GM12878 (cell line): ENCODE results near the gene ANK3. TPM values are rescaled to one million over a fixed set of nuclear protein-coding genes. Genes with fewer than 3 reads are reported as not detected.

Source experiments
- ATAC-seq: fragments of 200-7000 bp; cut with Tn5 transposase; 3 replicates; pipeline ENCODE4 v1.9.1; 2020; ENCODE audit warnings: mild to moderate bottlenecking, moderate library complexity
- BruUV-seq: library from RNA; stranded (reverse); fragments of 400-500 nt; replicated peaks from 2 replicates; lab custom pipeline; 2021; lab: Mats Ljungman, UMichigan
- CTCF ChIA-PET: fragments of 300-600 bp; sonication (Branson Sonifier 250); formaldehyde crosslinking; extraction: SDS; loops from one replicate; lab custom pipeline; 2021; ENCODE audit warnings: inconsistent platforms; lab: Yijun Ruan, JAX
- POLR2A ChIA-PET: fragments of 350-600 bp; formaldehyde crosslinking; extraction: SDS; loops from one replicate; lab custom pipeline; 2021; ENCODE audit warnings: inconsistent platforms; lab: Charles Lee
- RAD21 ChIA-PET: fragments of 300-600 bp; sonication (Branson Sonifier 250); formaldehyde crosslinking; loops from one replicate; lab custom pipeline; 2023; ENCODE audit warnings: antibody characterized with exemption; ENCODE audit not compliant: unreplicated experiment; lab: Charles Lee
- SMC1A ChIA-PET: fragments of 300-600 bp; sonication (Branson Sonifier 250); formaldehyde crosslinking; loops from one replicate; lab custom pipeline; 2023; ENCODE audit not compliant: unreplicated experiment, uncharacterized antibody; lab: Charles Lee
- DNase-seq: peaks from one replicate; pipeline ENCODE4 v3.0.0-alpha.2; 2011; ENCODE audit warnings: low read depth, low spot score
- FAIRE-seq: peaks from 3 replicates; lab custom pipeline; 2011; peaks lifted over from hg19 to GRCh38; lab: Jason Lieb, UNC
- H2AFZ ChIP-seq: 2 replicates; pipeline ENCODE4 v1.6.0; 2011; ENCODE audit warnings: low read depth, low read length, control low read depth; ENCODE audit not compliant: control insufficient read depth
- H3K27ac ChIP-seq: 2 replicates; pipeline ENCODE4 v1.5.1; 2011; ENCODE audit warnings: control low read depth; ENCODE audit not compliant: control insufficient read depth, insufficient read depth
- H3K27me3 ChIP-seq, 2 experiments: replicated peaks in 1 of 2; 2 replicates each; pipeline versions ENCODE4 v1.6.0 to v1.6.1; 2011; ENCODE audit warnings: low read length in 1 of 2; ENCODE audit not compliant: control insufficient read depth in 2 of 2, insufficient read depth in 2 of 2
- H3K36me3 ChIP-seq, 2 experiments: 2 replicates each; pipeline ENCODE4 v1.5.1; 2011; ENCODE audit warnings: low read length in 1 of 2; ENCODE audit not compliant: control insufficient read depth in 2 of 2, insufficient read depth in 2 of 2
- H3K4me1 ChIP-seq: 2 replicates; pipeline ENCODE4 v1.6.1; 2011; ENCODE audit warnings: mild to moderate bottlenecking, low read length, moderate library complexity, mixed read lengths; ENCODE audit not compliant: control insufficient read depth, insufficient read depth
- H3K4me2 ChIP-seq: 2 replicates; pipeline ENCODE4 v1.6.0; 2011; ENCODE audit warnings: control low read depth; ENCODE audit not compliant: control insufficient read depth, insufficient read depth
- H3K4me3 ChIP-seq: fragments of 200-600 bp; sonication (generic); 2 replicates; pipeline ENCODE4 v1.5.1; 2016
- H3K79me2 ChIP-seq: 2 replicates; pipeline ENCODE4 v1.6.0; 2011; ENCODE audit warnings: low read length; ENCODE audit not compliant: control insufficient read depth, insufficient read depth
- H3K9ac ChIP-seq: 2 replicates; pipeline ENCODE4 v1.8.0; 2011; ENCODE audit warnings: low read length, control low read depth, mixed read lengths; ENCODE audit not compliant: control insufficient read depth, insufficient read depth
- H3K9me3 ChIP-seq: replicated peaks from 3 replicates; pipeline ENCODE4 v1.5.1; 2011; ENCODE audit warnings: mild to moderate bottlenecking, low read length; ENCODE audit not compliant: control insufficient read depth, insufficient read depth
- H4K20me1 ChIP-seq: 2 replicates; pipeline ENCODE4 v1.6.0; 2011; ENCODE audit not compliant: control insufficient read depth, insufficient read depth
- BRCA1 ChIP-seq: IDR thresholded peaks from 2 replicates; pipeline ENCODE4 v1.6.1; 2011; ENCODE audit warnings: low read depth, low read length, improper control_type of control experiment
- CHD1 ChIP-seq: IDR thresholded peaks from 2 replicates; pipeline ENCODE4 v1.6.1; 2012; ENCODE audit warnings: low read depth, low read length, improper control_type of control experiment
- FOXK2 ChIP-seq: fragments of 450-650 bp; IDR thresholded peaks from 2 replicates; pipeline ENCODE4 v1.6.1; 2017; ENCODE audit warnings: mild to moderate bottlenecking, moderate library complexity
- IKZF1 ChIP-seq: fragments of 450-650 bp; conservative IDR thresholded peaks from 2 replicates; pipeline ENCODE4 v1.6.1; 2017; ENCODE audit warnings: antibody characterized with exemption, mild to moderate bottlenecking
- JUND ChIP-seq: IDR thresholded peaks from 2 replicates; pipeline ENCODE4 v1.6.1; 2012; ENCODE audit warnings: low read depth, mild to moderate bottlenecking, low read length, improper control_type of control experiment, moderate library complexity
- PKNOX1 ChIP-seq: fragments of 450-650 bp; IDR thresholded peaks from 2 replicates; pipeline ENCODE4 v1.6.1; 2016; ENCODE audit warnings: mild to moderate bottlenecking
- PML ChIP-seq: IDR thresholded peaks from 2 replicates; pipeline ENCODE4 v1.6.1; 2012; ENCODE audit warnings: low read length, inconsistent platforms
- RAD21 ChIP-seq: IDR thresholded peaks from 2 replicates; pipeline ENCODE4 v1.6.1; 2011; ENCODE audit warnings: mild to moderate bottlenecking, low read depth, low read length, moderate library complexity; ENCODE audit not compliant: insufficient read depth
- RUNX3 ChIP-seq: IDR thresholded peaks from 2 replicates; pipeline ENCODE4 v1.6.1; 2012; ENCODE audit warnings: low read length, inconsistent platforms
- SKIL ChIP-seq: fragments of 450-650 bp; IDR thresholded peaks from 2 replicates; pipeline ENCODE4 v1.6.1; 2017; ENCODE audit warnings: mild to moderate bottlenecking, low read depth, inconsistent platforms; ENCODE audit not compliant: poor library complexity, severe bottlenecking
- WGBS: methylation state at CpG from one replicate; pipeline ENCODE4 v1.1.6; 2016; ENCODE audit warnings: low lambda C conversion rate; ENCODE audit not compliant: insufficient replicate concordance, insufficient coverage; ENCODE audit errors: missing lambda C conversion rate; 5-methylcytosine and 5-hydroxymethylcytosine counted together
- in situ Hi-C: fragments of 300-500 bp; cut with MboI; formaldehyde crosslinking; loops from 9 replicates; pipeline ENCODE4 v1.14.3; 2018; ENCODE audit warnings: mixed read lengths
- intact Hi-C: fragments of 100-400 bp; cut with micrococcal nuclease; formaldehyde crosslinking; loops from one replicate; pipeline ENCODE4 v1.14.2; 2022; ENCODE audit not compliant: unreplicated experiment
- polyA plus RNA-seq, 11 experiments: library from polyadenylated mRNA; depleted of rRNA in 4 of 11; unstranded in 6 of 11; stranded (reverse) in 5 of 11; fragments of >200 nt; fragmentation: Nextera tagmentation in 4 of 11; fragmentation: Illumina TruSeq in 1 of 11; extraction: Ambion mirVana in 4 of 11; extraction: Trizol in 1 of 11; gene quantifications; 1 replicate in 1 of 11; 2 replicates in 10 of 11; pipeline versions ENCODE4 v1.2.1 to v1.2.3, GENCODE V29; 2011 to 2016; ENCODE audit warnings: inconsistent platforms in 2 of 11, missing spikeins in 2 of 11, low read depth in 1 of 11
- total RNA-seq, 4 experiments: library from RNA; depleted of rRNA in 3 of 4; stranded (reverse); fragments of >200 nt in 3 of 4; fragmentation: Illumina TruSeq in 1 of 4; extraction: Trizol in 1 of 4; gene quantifications; 2 replicates each; pipeline versions ENCODE4 v1.2.1 to v1.2.3, GENCODE V29; 2013 to 2021
- TF ChIP-seq, protein P1 (sequence below): fragments of 450-650 bp; IDR thresholded peaks from 2 replicates; pipeline ENCODE4 v1.6.1; 2017; ENCODE audit warnings: mild to moderate bottlenecking, moderate library complexity

Gene ANK3
- total and polyA plus RNA-seq, 10 of the 15 experiments (the other 5 are each of a cell fraction or from before 2014, with no cell fraction given), result 0.06 to 0.82 (median 0.20) TPM; not detected in 2

- H2AFZ ChIP-seq, result no peak overlapping the region
- no peak for ATAC-seq
- ChIA-PET RAD21 (no interaction called here), POLR2A (interaction anchor here (1.2 kb wide), 1 partner anchor 16 kb away, joined by 3 read pairs; no protein-coding TSS in a partner anchor), CTCF (interaction anchor here (1.0 to 2.1 kb wide), 2 partner anchors 15 to 34 kb away, joined by 3 to 4 read pairs; partner anchors contain the start of gene ANK3), SMC1A (no interaction called here)
- FAIRE-seq, result no peak
- no peak overlapping the region for H3K4me3 ChIP-seq
- BruUV-seq, result no TSS peak
- H4K20me1 ChIP-seq, result no peaks in the 10 kb centered on the region
- DNase-seq, result no peak
- TF ChIP-seq PKNOX1 (no peak), RAD21 (no peak), PML (no peak), JUND (no peak), SKIL (no peak), CHD1 (no peak), BRCA1 (no peak), RUNX3 (no peak), IKZF1 (no peak), FOXK2 (no peak)
- TF ChIP-seq, protein P1, sequence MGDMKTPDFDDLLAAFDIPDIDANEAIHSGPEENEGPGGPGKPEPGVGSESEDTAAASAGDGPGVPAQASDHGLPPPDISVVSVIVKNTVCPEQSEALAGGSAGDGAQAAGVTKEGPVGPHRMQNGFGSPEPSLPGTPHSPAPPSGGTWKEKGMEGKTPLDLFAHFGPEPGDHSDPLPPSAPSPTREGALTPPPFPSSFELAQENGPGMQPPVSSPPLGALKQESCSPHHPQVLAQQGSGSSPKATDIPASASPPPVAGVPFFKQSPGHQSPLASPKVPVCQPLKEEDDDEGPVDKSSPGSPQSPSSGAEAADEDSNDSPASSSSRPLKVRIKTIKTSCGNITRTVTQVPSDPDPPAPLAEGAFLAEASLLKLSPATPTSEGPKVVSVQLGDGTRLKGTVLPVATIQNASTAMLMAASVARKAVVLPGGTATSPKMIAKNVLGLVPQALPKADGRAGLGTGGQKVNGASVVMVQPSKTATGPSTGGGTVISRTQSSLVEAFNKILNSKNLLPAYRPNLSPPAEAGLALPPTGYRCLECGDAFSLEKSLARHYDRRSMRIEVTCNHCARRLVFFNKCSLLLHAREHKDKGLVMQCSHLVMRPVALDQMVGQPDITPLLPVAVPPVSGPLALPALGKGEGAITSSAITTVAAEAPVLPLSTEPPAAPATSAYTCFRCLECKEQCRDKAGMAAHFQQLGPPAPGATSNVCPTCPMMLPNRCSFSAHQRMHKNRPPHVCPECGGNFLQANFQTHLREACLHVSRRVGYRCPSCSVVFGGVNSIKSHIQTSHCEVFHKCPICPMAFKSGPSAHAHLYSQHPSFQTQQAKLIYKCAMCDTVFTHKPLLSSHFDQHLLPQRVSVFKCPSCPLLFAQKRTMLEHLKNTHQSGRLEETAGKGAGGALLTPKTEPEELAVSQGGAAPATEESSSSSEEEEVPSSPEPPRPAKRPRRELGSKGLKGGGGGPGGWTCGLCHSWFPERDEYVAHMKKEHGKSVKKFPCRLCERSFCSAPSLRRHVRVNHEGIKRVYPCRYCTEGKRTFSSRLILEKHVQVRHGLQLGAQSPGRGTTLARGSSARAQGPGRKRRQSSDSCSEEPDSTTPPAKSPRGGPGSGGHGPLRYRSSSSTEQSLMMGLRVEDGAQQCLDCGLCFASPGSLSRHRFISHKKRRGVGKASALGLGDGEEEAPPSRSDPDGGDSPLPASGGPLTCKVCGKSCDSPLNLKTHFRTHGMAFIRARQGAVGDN, result no peak
- H3K27me3 ChIP-seq, result no peaks in the 10 kb centered on the region
- WGBS, result 24% methylated on average over 5 of the region's 5 CpGs
- in situ Hi-C loops, result no loop called here
- H3K9me3 ChIP-seq, result no peaks in the 10 kb centered on the region
- H3K27ac ChIP-seq, result no peak overlapping the region
- intact Hi-C loops, result no loop called here
- H3K4me2 ChIP-seq, result no peak overlapping the region
- H3K79me2 ChIP-seq, result no peaks in the 10 kb centered on the region
- H3K4me1 ChIP-seq, result no peaks in the 10 kb centered on the region
- H3K9ac ChIP-seq, result no peak overlapping the region
- H3K36me3 ChIP-seq, result no peaks in the 10 kb centered on the region
Observed at GRCh38 chr10:60375293-60376004, 14.2 kb downstream of the ANK3 start.
